Measurements from ENCODE around the gene MET. TPM values are rescaled to one million over a fixed set of nuclear protein-coding genes. Genes with fewer than 3 reads are reported as not detected.

Gene MET
- total and polyA plus RNA-seq, 2 of the 13 experiments (the other 11 are each of a cell fraction or from before 2014, with no cell fraction given) = 21.8 to 31.5 TPM

DNA sequence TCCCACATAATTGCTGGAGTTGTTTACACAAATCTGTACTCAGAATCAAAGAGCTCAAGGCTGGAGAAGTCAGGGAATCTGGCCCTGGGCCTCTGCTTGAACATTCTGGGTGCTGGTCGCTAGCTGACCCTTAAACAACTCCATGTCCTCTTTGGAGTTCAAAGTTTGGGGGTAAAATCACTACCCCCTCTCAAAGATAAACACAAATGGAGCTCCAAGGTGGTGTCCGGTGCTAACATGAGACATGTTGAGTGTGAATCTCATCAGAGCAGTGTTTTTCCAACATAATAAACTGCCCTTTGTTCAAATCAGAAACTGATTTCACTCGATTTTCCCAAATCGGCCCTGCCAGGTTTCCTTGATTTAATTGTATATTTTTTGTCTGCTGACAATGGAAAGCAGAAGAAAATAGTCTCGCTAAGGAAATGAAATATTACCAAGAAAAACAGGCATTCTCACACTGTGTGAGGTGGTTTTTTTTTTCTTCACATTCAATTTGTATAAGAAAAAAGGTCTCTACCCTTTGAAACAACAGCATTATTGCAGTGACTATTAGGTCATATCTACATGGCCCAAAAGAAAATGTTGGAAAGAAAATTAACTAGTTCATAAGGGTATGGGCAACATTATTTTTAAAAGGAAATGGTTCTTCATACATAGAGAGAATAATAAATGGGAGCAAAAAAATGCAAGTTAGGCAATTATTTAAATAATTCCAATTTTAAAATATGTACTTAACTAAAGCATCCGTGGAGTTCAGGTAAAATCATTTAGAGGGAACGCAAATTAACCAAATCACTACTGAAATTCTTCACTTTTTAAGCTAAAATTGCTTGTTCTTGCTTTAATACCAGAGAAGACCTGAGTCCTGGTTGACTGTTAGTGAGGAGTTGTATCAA, 134.3 kb downstream of the MET start (continued):
- TF ChIP-seq KAT8 (CRISPR knock-in tag; IDR thresholded peaks at IDR 0.05) = peak; percentile 48; the same call in 1 of the 2 replicates
- TF ChIP-seq SP5 (CRISPR knock-in tag; IDR thresholded peaks at IDR 0.05; ENCODE audit: borderline replicate concordance, low read depth) = no peak
- TF ChIP-seq ZNF468 (CRISPR knock-in tag; IDR thresholded peaks at IDR 0.05) = no peak
- TF ChIP-seq ZNF552 (CRISPR knock-in tag; IDR thresholded peaks at IDR 0.05; ENCODE audit: borderline replicate concordance) = no peak
- TF ChIP-seq MBD4 (IDR thresholded peaks at IDR 0.05; ENCODE audit: borderline replicate concordance, low read length) = peak; percentile 55; the same call in 1 of the 2 replicates
- TF ChIP-seq SOX13 (IDR thresholded peaks at IDR 0.05) = 0 out of 2 replicates have a peak, but pooled peaks have one; percentile 20
- peak in 1 of 2 experiments; percentile 86; a peak in 2 of 4 replicates for TF ChIP-seq SOX13 (CRISPR knock-in tag; conservative IDR thresholded peaks at IDR 0.05 in 1 of 2, IDR thresholded peaks at IDR 0.05 in 1 of 2)
- peak; percentile 52; the same call in 1 of the 2 replicates for TF ChIP-seq PITX1 (CRISPR knock-in tag; IDR thresholded peaks at IDR 0.05)
- no peak for TF ChIP-seq CHD4 (IDR thresholded peaks at IDR 0.05; ENCODE audit: borderline replicate concordance, low read length)
- TF ChIP-seq ZNF83 (CRISPR knock-in tag; IDR thresholded peaks at IDR 0.05; ENCODE audit: borderline replicate concordance) = no peak
- TF ChIP-seq ZNF790 (CRISPR knock-in tag; IDR thresholded peaks at IDR 0.05; ENCODE audit: borderline replicate concordance) = no peak
- no peak for TF ChIP-seq MXD3 (CRISPR knock-in tag; IDR thresholded peaks at IDR 0.05)
- TF ChIP-seq ZNF138 (CRISPR knock-in tag; IDR thresholded peaks at IDR 0.05; ENCODE audit: low read depth) = no peak
- no peak for TF ChIP-seq ZBTB3 (CRISPR knock-in tag; IDR thresholded peaks at IDR 0.05; ENCODE audit: borderline replicate concordance, low read depth)
- TF ChIP-seq ZFP82 (CRISPR knock-in tag; IDR thresholded peaks at IDR 0.05; ENCODE audit: borderline replicate concordance) = no peak
- TF ChIP-seq ZNF354B (CRISPR knock-in tag; IDR thresholded peaks at IDR 0.05) = no peak
- TF ChIP-seq, protein P1, sequence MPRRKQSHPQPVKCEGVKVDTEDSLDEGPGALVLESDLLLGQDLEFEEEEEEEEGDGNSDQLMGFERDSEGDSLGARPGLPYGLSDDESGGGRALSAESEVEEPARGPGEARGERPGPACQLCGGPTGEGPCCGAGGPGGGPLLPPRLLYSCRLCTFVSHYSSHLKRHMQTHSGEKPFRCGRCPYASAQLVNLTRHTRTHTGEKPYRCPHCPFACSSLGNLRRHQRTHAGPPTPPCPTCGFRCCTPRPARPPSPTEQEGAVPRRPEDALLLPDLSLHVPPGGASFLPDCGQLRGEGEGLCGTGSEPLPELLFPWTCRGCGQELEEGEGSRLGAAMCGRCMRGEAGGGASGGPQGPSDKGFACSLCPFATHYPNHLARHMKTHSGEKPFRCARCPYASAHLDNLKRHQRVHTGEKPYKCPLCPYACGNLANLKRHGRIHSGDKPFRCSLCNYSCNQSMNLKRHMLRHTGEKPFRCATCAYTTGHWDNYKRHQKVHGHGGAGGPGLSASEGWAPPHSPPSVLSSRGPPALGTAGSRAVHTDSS (CRISPR knock-in tag; conservative IDR thresholded peaks at IDR 0.05) = no peak
- TF ChIP-seq ZNF530 (CRISPR knock-in tag; IDR thresholded peaks at IDR 0.05; ENCODE audit: low read depth) = no peak
- TF ChIP-seq IRX3 (CRISPR knock-in tag; IDR thresholded peaks at IDR 0.05; ENCODE audit: borderline replicate concordance, low read depth) = 0 out of 2 replicates have a peak, but pooled peaks have one; percentile 37
- no peak for TF ChIP-seq FOXA1 (IDR thresholded peaks at IDR 0.05)
- TF ChIP-seq FOXA1 (CRISPR knock-in tag; IDR thresholded peaks at IDR 0.05) = peak; percentile 78
- TF ChIP-seq NR0B2 (CRISPR knock-in tag; IDR thresholded peaks at IDR 0.05) = no peak
- TF ChIP-seq ATF7-NPFF (CRISPR knock-in tag; IDR thresholded peaks at IDR 0.05; ENCODE audit: low read depth) = no peak
- no peak for TF ChIP-seq MYNN (CRISPR knock-in tag; IDR thresholded peaks at IDR 0.05; ENCODE audit: low read depth)
- TF ChIP-seq, protein P2, sequence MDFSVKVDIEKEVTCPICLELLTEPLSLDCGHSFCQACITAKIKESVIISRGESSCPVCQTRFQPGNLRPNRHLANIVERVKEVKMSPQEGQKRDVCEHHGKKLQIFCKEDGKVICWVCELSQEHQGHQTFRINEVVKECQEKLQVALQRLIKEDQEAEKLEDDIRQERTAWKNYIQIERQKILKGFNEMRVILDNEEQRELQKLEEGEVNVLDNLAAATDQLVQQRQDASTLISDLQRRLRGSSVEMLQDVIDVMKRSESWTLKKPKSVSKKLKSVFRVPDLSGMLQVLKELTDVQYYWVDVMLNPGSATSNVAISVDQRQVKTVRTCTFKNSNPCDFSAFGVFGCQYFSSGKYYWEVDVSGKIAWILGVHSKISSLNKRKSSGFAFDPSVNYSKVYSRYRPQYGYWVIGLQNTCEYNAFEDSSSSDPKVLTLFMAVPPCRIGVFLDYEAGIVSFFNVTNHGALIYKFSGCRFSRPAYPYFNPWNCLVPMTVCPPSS (IDR thresholded peaks at IDR 0.05) = no peak
- TF ChIP-seq TEAD3 (CRISPR knock-in tag; optimal IDR thresholded peaks at IDR 0.05; ENCODE audit: borderline replicate concordance) = peak; percentile 68
- TF ChIP-seq ZNF879 (CRISPR knock-in tag; IDR thresholded peaks at IDR 0.05) = no peak

Measured in HepG2 (cell line).